Natural killer cell treated with Interleukin-12 subunit alpha and Interleukin-12 subunit beta and Interleukin-15 and Interleukin-18, amount 100 ng/mL, for 72 hours (primary cell): ENCODE results near the gene DDO. TPM values are rescaled to one million over a fixed set of nuclear protein-coding genes. Genes with fewer than 3 reads are reported as not detected.

ENCODE experiments used
- ATAC-seq, 2 donors: fragments of 150-1000 bp; cut with Tn5 transposase in 1 of 2; sonication (Bioruptor Pico), chemical (Tn5 transposase) in 1 of 2; 2 replicates each; pipeline ENCODE4 v1.10.0; 2021
- DNase-seq: peaks from one replicate; pipeline ENCODE4 v3.0.0; 2022; ENCODE audit warnings: low spot score
- H3K27ac Mint-ChIP-seq, 2 donors: 1 replicate in 1 of 2; 2 replicates in 1 of 2; pipeline ENCODE4 v1.8.0; 2022; ENCODE audit warnings: mixed read lengths in 2 of 2, mild to moderate bottlenecking in 1 of 2, moderate library complexity in 1 of 2
- H3K27me3 Mint-ChIP-seq, 2 donors: 1 replicate in 1 of 2; 2 replicates in 1 of 2; pipeline ENCODE4 v1.8.0; 2022; ENCODE audit warnings: mixed read lengths in 2 of 2
- H3K36me3 Mint-ChIP-seq: one replicate; pipeline ENCODE4 v1.8.0; 2022; ENCODE audit warnings: mixed read lengths
- H3K4me1 Mint-ChIP-seq, 2 donors: 1 replicate in 1 of 2; 2 replicates in 1 of 2; pipeline ENCODE4 v1.8.0; 2022; ENCODE audit warnings: low read depth in 2 of 2, mixed read lengths in 2 of 2, mild to moderate bottlenecking in 1 of 2
- H3K4me3 Mint-ChIP-seq: one replicate; pipeline ENCODE4 v1.8.0; 2022; ENCODE audit warnings: mixed read lengths
- H3K9me3 Mint-ChIP-seq: 2 replicates; pipeline ENCODE4 v1.8.0; 2022; ENCODE audit warnings: mixed read lengths
- total RNA-seq, 2 donors: library from RNA; stranded (reverse); gene quantifications; one replicate each; pipeline ENCODE4 v1.2.3, GENCODE V29; 2022

DDO gene
- total RNA-seq, 2 donors from 2014 or later, result 0.33 TPM; not detected in 1

DNA sequence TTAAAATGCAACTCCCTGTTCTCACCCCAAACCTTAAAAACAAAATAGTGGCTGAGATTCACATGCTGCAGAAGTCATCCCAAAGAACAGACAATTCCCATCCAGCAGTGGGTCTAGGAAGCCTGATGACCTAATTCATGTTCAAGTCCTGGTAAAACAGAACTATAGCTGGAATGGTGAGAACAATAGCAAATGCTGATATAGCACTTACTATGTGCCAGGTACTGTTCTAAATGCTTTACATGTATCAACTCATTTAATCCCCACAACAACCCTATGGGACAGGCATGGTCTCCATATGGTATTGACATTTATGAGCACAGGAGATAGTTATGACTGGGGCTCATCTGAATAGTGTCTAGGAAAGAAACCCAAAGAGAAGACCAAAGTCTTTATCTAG, 5.6 kb downstream of the DDO start:
- Mint-ChIP-seq H3K9me3 (no peaks in the 10 kb centered on the region), H3K4me1 (peaks cover 6 to 8% of the 10 kb centered on the region in 2 donors), H3K27ac (no peak overlapping the region), H3K27me3 (peaks cover 0 to 15% of the 10 kb centered on the region in 2 donors), H3K36me3 (no peaks in the 10 kb centered on the region), H3K4me3 (no peak overlapping the region)
- ATAC-seq (no peak), DNase-seq (no peak)

DNA sequence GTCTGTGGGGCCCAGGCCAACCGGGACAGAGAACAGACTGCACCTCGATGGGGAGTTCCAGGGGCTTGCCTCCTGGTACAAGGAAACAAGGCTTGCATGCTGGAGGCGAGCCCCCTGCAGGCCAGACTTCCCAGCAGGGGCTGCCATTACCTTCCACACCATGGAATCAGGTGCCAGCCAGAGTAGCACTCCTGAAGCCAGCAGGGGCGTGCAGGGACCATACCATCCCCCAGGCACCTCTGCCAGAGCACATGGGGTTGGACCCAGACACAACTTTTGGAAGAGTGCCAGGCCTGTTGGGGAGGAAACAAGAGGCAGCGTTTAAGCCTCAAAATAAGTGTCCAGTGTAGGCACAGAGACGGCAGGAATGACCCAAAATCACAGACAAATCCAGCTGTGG, 6.5 kb downstream of the DDO start:
- Mint-ChIP-seq H3K36me3 (no peaks in the 10 kb centered on the region), H3K27ac (no peak overlapping the region)
- no peak for DNase-seq

DNA sequence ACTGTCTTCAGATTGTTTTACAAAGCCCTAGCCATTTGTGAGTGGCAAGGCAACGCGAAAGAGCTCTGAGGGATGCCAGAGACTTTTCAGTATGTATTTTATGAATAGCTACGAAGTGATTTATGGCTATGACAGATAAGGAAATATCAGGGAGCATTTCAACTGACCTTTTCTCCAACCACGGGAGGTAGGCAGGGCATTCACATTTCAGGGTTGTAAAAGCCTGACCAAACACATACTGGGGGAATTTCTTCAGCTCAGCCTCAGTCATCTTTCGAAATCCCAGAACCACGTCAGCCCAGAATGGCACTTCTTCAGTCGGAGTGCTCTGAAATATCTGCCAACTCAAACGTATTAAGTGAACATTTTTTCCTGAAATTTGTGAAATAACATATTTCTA, 10.8 kb downstream of the DDO start:
- Mint-ChIP-seq H3K36me3 (no peaks in the 10 kb centered on the region), H3K9me3 (no peaks in the 10 kb centered on the region), H3K4me1 (no peaks in the 10 kb centered on the region), H3K27me3 (peaks cover 0 to under 1% of the 10 kb centered on the region in 2 donors), H3K4me3 (no peak overlapping the region), H3K27ac (no peak overlapping the region)
- ATAC-seq (no peak), DNase-seq (no peak)

More for the DNA sequence above, 6.5 kb downstream of the DDO start:
- Mint-ChIP-seq H3K4me1 (peaks cover 5 to 7% of the 10 kb centered on the region in 2 donors), H3K9me3 (no peaks in the 10 kb centered on the region), H3K4me3 (no peak overlapping the region), H3K27me3 (peaks cover 0 to 15% of the 10 kb centered on the region in 2 donors)
- ATAC-seq, result no peak

DNA sequence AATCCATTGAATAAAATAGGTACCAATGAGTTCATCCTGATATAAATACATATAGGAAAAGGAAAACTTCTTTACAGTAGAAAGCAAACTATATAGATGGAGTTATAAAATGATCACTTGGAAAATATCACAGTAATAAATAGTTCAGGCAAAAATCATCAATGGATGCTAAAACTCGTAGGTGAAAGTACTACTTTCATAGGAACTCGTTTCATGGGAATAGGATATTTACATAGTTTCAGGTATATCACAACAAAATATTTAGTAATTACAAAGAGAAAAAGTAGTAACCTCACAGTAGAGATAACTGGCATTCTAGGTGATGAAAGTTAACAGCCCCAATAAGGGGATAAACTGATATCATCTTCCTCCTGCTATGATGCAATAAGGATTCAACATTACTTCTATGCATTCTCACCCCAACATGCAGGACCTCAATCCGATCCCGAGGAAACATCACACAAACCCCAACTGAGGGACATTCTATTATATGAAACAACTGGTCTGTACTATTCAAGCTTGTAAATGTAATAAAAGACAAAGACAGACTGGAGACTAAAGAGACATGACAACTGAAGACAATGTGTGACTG, 13.7 kb downstream of the DDO start:
- ATAC-seq (no peak), DNase-seq (no peak)
- no peaks in the 10 kb centered on the region for H3K9me3 Mint-ChIP-seq
- no peaks in the 10 kb centered on the region for H3K27me3 Mint-ChIP-seq
- H3K4me1 Mint-ChIP-seq, result no peaks in the 10 kb centered on the region
- no peak overlapping the region for H3K4me3 Mint-ChIP-seq
- no peaks in the 10 kb centered on the region for H3K36me3 Mint-ChIP-seq
- no peak overlapping the region for H3K27ac Mint-ChIP-seq

DNA sequence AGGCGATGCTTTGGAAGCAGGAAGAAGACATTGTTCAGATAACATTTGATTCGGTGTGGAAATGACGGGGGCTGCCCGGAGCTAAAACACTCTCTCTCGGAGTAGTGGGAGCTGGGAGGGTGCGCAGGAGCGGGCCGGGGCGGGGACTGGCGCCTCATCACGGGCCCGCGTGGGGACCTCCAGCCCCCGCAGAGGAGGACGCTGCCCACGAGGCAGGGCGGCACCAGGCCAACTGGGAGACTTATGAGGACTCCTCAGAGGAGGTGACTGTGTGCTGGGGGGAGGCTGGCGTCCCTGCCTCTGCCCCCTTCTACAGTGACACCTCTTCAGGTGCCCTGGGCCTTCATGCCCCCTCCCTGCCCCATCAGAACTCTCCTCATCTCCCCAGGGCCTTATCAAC, 15.2 kb downstream of the DDO start:
- Mint-ChIP-seq H3K27me3 (no peaks in the 10 kb centered on the region), H3K36me3 (no peaks in the 10 kb centered on the region), H3K27ac (no peak overlapping the region), H3K9me3 (no peaks in the 10 kb centered on the region), H3K4me1 (no peaks in the 10 kb centered on the region), H3K4me3 (no peak overlapping the region)
- no peak for DNase-seq
- no peak for ATAC-seq

DNA sequence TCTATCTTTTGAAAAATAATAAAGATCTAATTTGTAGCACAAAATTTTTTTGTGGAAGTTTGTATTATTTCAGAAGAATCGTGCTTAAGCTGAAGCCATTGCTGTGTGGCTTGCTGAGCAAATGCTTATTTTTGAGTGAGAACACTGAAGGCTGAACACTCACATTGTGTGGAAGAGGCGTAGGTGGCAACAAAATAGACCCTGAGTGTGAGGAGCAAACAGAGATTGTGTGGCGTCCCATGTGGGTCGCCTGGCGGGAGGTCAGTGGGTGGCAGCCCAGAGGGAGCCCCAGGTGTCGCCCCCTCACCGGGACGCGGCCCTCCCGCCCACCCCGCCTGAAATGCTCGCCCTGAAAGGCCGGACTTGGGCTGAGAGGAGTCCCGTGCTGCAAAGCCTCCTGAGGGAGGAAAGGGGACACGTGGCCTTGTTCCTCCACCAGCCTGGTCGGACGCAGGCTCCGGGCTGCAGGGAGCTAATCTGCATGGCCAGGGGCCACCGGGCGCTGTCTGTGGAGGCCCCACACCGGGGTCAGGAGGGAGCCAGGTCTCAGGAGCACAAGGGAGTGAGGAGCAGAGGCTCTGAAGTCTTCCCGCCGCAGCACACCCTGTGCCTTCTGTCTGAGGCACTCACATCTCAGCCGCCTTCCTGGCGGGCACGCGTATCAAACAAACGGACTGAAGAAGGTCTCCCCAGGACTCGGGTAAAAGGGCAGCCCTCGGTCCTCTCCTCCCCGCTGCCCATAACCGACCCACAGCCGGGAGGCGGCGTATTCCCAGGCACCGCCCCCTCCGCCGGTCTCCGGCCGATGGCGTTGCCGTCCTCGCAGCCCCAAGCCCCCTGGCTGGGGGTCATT, 15.9 kb downstream of the DDO start:
- no peak for ATAC-seq
- Mint-ChIP-seq H3K4me3 (no peak overlapping the region), H3K27ac (no peak overlapping the region)

DNA sequence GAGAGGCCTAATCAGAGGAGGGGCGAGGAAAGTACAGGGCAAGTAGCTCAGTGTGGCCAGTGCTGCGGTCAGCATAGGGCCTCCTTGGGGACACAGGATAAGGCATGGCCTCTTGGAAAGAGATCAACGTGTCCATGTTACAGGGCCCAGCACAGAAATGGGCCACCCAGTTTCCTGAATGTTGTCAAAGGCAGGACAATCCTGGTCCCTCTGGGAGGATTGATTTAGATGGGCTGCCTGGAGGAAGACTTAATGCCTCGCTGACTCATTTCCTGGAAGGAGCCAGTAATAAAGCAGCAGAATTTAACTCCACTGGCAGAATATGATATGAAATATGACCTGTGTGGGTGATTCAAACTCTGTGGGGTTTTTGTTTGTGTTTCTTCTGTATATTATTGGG, 16.6 kb downstream of the DDO start:
- H3K4me1 Mint-ChIP-seq, result no peaks in the 10 kb centered on the region
- no peak for DNase-seq
- H3K9me3 Mint-ChIP-seq, result no peaks in the 10 kb centered on the region
- no peak overlapping the region for H3K4me3 Mint-ChIP-seq
- peak in 1 of 2 donors; percentile 24 for ATAC-seq
- no peak overlapping the region for H3K27ac Mint-ChIP-seq
- no peaks in the 10 kb centered on the region for H3K27me3 Mint-ChIP-seq
- H3K36me3 Mint-ChIP-seq, result no peaks in the 10 kb centered on the region

More for the DNA sequence above, 15.9 kb downstream of the DDO start:
- no peaks in the 10 kb centered on the region for H3K4me1 Mint-ChIP-seq
- H3K27me3 Mint-ChIP-seq, result no peaks in the 10 kb centered on the region
- H3K9me3 Mint-ChIP-seq, result no peaks in the 10 kb centered on the region
- no peaks in the 10 kb centered on the region for H3K36me3 Mint-ChIP-seq
- DNase-seq, result no peak

DNA sequence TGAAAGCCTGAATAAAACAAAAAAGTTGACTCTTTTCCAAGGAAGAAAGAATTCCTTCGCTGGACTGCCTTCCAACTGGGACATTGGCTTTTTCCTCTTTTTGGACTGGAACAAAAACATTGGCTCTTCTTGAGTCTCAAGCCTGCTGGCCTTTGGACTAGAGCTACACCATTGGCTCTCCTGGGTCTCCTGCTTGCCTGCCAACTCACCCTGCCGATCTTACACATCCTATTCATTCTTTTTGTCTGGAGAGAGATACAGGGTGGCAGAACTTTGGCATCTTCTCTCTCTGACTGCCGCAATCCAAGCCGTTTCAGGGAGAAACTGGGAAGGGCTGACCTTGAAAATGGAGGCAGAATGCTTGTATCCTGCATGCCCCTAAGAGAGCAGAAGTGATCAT, 20.2 kb downstream of the DDO start:
- H3K27ac Mint-ChIP-seq, result no peak overlapping the region
- no peaks in the 10 kb centered on the region for H3K36me3 Mint-ChIP-seq
- H3K4me3 Mint-ChIP-seq, result no peak overlapping the region
- ATAC-seq (no peak), DNase-seq (no peak)
- H3K4me1 Mint-ChIP-seq, result peaks cover 7% of the 10 kb centered on the region in 2 donors
- no peaks in the 10 kb centered on the region for H3K9me3 Mint-ChIP-seq
- H3K27me3 Mint-ChIP-seq, result no peaks in the 10 kb centered on the region

DNA sequence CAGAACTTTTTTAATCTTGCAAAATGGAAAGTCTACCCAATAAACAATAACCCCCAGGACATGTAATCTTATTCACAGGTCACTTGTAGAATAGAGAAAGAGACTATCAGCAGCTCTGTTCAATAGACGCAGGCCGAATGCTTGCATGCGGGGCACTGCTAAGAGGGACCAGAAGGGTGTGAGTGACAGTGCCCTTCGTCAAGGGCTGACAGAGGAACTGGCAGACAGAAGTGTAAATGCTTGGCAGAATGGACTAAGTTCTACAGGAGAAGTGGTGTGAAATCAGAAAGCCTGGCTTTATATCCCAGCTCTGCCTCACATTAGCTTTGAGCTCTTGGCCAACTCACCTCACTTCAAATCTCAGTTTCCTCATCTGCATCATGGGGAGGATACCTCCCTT, 21.0 kb downstream of the DDO start:
- H3K9me3 Mint-ChIP-seq, result no peaks in the 10 kb centered on the region
- H3K36me3 Mint-ChIP-seq, result no peaks in the 10 kb centered on the region
- no peak overlapping the region for H3K27ac Mint-ChIP-seq
- peaks cover 15% of the 10 kb centered on the region in 2 donors for H3K4me1 Mint-ChIP-seq
- H3K27me3 Mint-ChIP-seq, result no peaks in the 10 kb centered on the region
- no peak overlapping the region for H3K4me3 Mint-ChIP-seq
- DNase-seq (no peak), ATAC-seq (no peak)

DNA sequence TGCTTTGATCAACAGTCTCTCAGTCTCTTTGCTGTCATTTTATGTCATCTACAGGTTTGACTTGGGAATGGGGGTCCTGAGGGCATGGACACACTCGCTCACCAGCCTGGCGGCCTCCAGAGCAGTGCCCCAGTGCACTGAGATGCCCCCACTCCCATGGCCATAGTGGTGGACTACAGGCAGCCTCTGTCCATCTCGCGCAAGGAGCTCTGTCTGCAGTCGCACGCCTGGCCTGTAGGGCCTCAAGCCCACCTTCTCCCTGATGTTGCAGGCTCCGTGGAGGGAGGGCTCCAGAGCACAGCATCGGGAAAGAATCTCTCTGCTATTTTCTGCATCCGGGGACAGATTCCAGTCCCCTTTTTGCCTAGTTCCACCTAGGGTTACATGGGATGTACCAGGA, 22.6 kb downstream of the DDO start:
- H3K4me1 Mint-ChIP-seq, result peaks cover 17 to 18% of the 10 kb centered on the region in 2 donors
- no peaks in the 10 kb centered on the region for H3K36me3 Mint-ChIP-seq
- ATAC-seq (no peak), DNase-seq (no peak)
- no peak overlapping the region for H3K27ac Mint-ChIP-seq
- H3K27me3 Mint-ChIP-seq, result no peaks in the 10 kb centered on the region
- H3K4me3 Mint-ChIP-seq, result no peak overlapping the region
- H3K9me3 Mint-ChIP-seq, result no peaks in the 10 kb centered on the region

DNA sequence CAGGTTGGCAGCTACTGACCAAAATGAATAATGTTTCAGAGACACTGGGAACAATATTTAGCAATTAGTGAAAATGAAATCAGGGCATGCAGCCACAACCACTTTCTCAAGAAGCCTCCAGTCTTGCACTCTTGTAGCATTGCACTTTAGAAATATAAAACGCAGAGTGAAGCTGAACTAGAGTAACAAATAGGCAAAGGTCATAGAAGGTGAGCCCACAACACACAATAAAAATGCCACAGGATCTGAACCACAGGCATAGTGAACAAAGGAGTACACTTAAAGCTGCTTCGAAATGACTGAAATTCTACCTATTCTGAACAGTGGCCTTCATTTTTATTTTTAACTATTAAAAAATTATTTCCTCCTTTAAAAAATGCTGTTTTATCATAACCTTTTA, 25.0 kb downstream of the DDO start:
- DNase-seq (no peak), ATAC-seq (no peak)
- peaks cover 17 to 18% of the 10 kb centered on the region in 2 donors for H3K4me1 Mint-ChIP-seq
- H3K4me3 Mint-ChIP-seq, result no peak overlapping the region
- H3K27me3 Mint-ChIP-seq, result no peaks in the 10 kb centered on the region
- H3K36me3 Mint-ChIP-seq, result no peaks in the 10 kb centered on the region
- H3K27ac Mint-ChIP-seq, result peak overlapping the region in 1 of 2 donors; percentile 16
- H3K9me3 Mint-ChIP-seq, result no peaks in the 10 kb centered on the region

DNA sequence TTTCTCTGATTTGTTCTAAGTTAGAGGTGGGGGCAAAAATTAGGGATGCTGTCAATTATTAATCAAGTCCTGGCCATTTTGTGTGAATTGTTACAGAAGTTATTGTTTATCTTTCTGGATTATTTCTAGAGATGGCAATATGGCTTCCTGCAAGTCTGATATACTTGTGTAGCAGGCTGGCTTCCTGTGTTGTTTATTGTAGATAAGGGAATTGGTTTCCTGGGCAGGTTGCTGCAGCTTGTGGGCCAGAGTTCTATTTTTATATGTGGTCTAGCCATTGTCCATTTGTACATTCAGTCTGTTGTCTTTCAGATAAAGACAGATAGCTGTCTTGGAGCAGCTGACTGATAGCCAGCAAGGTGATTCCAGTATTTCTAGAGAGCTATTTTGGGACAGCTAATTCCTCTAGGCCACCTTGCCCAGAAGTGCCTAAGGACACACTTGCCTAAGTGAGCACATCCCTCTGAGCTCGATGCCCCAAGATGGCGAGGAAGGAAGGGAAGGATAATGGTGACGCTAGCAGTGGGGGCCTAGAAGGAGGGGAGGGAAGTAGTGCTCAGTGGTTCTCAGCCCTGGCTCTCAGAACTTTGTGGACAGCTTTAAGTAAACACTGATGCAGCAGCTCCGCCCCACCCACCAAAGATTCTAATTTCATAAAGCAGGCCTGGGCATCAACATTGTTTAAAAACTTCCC, 25.5 kb downstream of the DDO start:
- ATAC-seq, result peak in 1 of 2 donors; percentile 56
- no peaks in the 10 kb centered on the region for H3K9me3 Mint-ChIP-seq
- no peaks in the 10 kb centered on the region for H3K36me3 Mint-ChIP-seq
- DNase-seq, result no peak
- H3K4me3 Mint-ChIP-seq, result no peak overlapping the region
- peaks cover 17 to 18% of the 10 kb centered on the region in 2 donors for H3K4me1 Mint-ChIP-seq
- H3K27me3 Mint-ChIP-seq, result no peaks in the 10 kb centered on the region
- peak overlapping the region in 1 of 2 donors; percentile 16 for H3K27ac Mint-ChIP-seq

DNA sequence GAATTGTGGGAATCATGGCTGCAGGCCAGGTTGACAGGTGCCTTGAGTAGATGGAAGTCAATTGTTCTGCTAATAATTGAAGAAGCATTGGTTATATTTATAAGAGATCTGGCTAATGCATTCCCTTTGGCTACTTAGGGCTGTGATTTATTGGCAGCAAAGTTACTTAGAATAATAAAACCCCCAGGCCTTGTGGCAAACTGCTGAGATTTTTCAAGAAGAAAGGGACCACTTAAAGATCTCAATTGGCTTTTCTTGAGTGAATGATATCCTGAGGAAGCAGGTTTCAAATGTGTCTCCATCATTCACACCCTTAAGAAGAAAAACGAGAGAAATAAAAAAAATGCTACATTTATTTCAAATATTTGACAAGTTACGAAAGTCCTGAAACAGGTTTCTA, 27.4 kb downstream of the DDO start:
- H3K27me3 Mint-ChIP-seq, result no peaks in the 10 kb centered on the region
- DNase-seq (no peak), ATAC-seq (no peak)
- no peak overlapping the region for H3K4me3 Mint-ChIP-seq
- H3K9me3 Mint-ChIP-seq, result no peaks in the 10 kb centered on the region
- H3K4me1 Mint-ChIP-seq, result peaks cover 17 to 18% of the 10 kb centered on the region in 2 donors
- no peak overlapping the region for H3K27ac Mint-ChIP-seq
- no peaks in the 10 kb centered on the region for H3K36me3 Mint-ChIP-seq

DNA sequence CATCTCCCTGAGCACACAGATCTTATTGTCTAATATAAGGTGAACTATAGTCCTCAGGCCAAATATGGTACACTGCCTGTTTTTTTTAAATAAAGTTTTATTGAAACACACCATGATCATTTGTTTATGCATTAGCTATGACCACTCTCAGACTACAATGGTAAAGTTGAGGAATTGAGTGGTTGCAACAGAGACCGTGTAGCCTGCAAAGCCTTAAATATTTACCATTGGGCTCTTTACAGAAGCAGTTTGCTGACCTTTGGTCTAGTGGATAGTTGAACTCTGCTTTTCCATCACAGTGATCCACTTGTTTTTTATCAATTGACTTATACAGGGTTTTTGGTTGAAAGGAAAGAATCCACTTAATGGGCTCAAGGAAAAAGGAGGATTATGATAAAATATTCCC, 29.9 kb downstream of the DDO start:
- no peak overlapping the region for H3K4me3 Mint-ChIP-seq
- peaks cover 12 to 14% of the 10 kb centered on the region in 2 donors for H3K4me1 Mint-ChIP-seq
- H3K36me3 Mint-ChIP-seq, result peaks cover 10% of the 10 kb centered on the region
- no peaks in the 10 kb centered on the region for H3K9me3 Mint-ChIP-seq
- H3K27me3 Mint-ChIP-seq, result peaks cover 9 to 14% of the 10 kb centered on the region in 2 donors
- no peak for DNase-seq
- H3K27ac Mint-ChIP-seq, result no peak overlapping the region
- no peak for ATAC-seq
